H1 (cell line): ENCODE data around the gene PPP2R3A.

Experiments used
- ASH2L ChIP-seq: fragments of 200-600, 300-600 bp; sonication (generic); IDR thresholded peaks from one replicate; pipeline ENCODE4 v1.7.1; 2017; ENCODE audit warnings: low read length
- CTCF ChIP-seq, 3 experiments: IDR thresholded peaks; 1 replicate in 2 of 3; 2 replicates in 1 of 3; pipeline versions ENCODE4 v1.5.1 to v1.6.1; 2011; ENCODE audit warnings: low read length in 3 of 3, mild to moderate bottlenecking in 3 of 3, inconsistent platforms in 2 of 3, low read depth in 1 of 3, moderate library complexity in 1 of 3; ENCODE audit not compliant: insufficient read depth in 1 of 3; ENCODE audit errors: control extremely low read depth in 1 of 3
- EZH2 ChIP-seq: fragments of 200-600 bp; sonication (generic); IDR thresholded peaks from 2 replicates; pipeline ENCODE4 v1.7.1; 2012; ENCODE audit warnings: low read depth, mild to moderate bottlenecking, moderate library complexity, low read length, inconsistent platforms; ENCODE audit not compliant: severe bottlenecking
- GTF2F1 ChIP-seq: IDR thresholded peaks from 2 replicates; pipeline ENCODE4 v1.6.1; 2012; ENCODE audit warnings: low read depth, low read length, improper control_type of control experiment, borderline replicate concordance
- PHF8 ChIP-seq: fragments of 200-600 bp; sonication (generic); conservative IDR thresholded peaks from 2 replicates; pipeline ENCODE4 v1.7.1; 2012; ENCODE audit warnings: low read depth, mild to moderate bottlenecking, inconsistent platforms, low read length, moderate library complexity
- POLR2A ChIP-seq, 2 experiments: IDR thresholded peaks; 1 replicate in 1 of 2; 2 replicates in 1 of 2; pipeline ENCODE4 v1.6.1; 2011; ENCODE audit warnings: low read depth in 2 of 2, low read length in 2 of 2, mild to moderate bottlenecking in 2 of 2; ENCODE audit errors: control extremely low read depth in 1 of 2
- USF2 ChIP-seq: IDR thresholded peaks from 2 replicates; pipeline ENCODE4 v1.6.1; 2011; ENCODE audit warnings: low read length, improper control_type of control experiment

- TF ChIP-seq ASH2L: no peak
- TF ChIP-seq EZH2: no peak
- TF ChIP-seq USF2: no peak
- no peak for TF ChIP-seq PHF8
- no peak for TF ChIP-seq GTF2F1
- no peak for TF ChIP-seq CTCF (IDR thresholded peaks at IDR 0.05; ENCODE audit: control extremely low read depth in 1 of 3, insufficient read depth in 1 of 3, low read depth in 1 of 3, low read length in 3 of 3)
- no peak for TF ChIP-seq POLR2A (IDR thresholded peaks at IDR 0.05; ENCODE audit: control extremely low read depth in 1 of 2, low read depth in 2 of 2, low read length in 2 of 2)
Observed at GRCh38 chr3:136152963-136153362, 187.4 kb downstream of the PPP2R3A start.
